ENCODE measurements around the gene ADCY7. TPM values are rescaled to one million over a fixed set of nuclear protein-coding genes. Genes with fewer than 3 reads are reported as not detected.

Gene ADCY7
- total RNA-seq, 2 donors from 2014 or later, result 8.5 to 17.1 TPM

DNA sequence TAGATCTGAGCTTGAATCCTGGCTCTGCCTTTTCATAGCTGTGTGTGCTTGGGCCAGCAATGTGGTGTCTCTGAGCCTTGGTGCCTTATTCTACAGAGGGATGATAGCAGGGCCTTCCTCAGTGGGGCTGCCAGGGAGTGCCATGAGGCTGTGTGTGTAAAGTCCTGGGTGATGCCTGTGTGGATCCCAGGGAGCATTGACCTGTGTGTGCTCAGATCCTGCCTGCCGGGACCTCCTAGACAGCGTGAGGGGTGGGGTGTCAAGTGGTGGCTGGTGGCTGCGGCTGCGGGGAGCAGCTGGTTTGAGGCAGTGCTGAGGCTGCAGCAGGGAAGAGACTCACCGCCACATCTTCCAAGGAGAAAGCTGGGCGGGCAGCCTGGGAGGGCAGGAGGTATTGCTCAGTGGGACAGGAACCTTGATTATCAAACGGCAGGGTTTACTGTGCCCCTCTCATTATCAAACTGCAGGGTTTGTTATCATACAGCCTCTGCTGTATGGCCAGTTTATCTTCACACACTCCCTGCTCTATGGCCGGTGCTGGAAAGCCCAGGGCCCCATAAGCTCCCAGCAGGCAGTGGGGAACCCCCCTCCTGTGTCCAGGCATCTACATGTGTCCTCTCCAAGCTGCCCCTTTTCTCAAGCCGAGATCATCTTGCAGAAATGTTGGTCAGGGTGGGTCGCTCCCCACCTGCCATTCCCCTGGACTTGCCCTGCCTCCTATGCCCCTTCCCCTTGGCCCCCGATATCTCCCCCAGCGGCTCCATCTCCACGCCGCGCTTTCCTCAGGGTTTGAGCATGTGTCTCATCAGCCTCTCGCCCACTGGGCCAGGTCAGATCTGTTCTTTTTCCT, 3.1 kb upstream of the ADCY7 start:
- TF ChIP-seq, protein P1, sequence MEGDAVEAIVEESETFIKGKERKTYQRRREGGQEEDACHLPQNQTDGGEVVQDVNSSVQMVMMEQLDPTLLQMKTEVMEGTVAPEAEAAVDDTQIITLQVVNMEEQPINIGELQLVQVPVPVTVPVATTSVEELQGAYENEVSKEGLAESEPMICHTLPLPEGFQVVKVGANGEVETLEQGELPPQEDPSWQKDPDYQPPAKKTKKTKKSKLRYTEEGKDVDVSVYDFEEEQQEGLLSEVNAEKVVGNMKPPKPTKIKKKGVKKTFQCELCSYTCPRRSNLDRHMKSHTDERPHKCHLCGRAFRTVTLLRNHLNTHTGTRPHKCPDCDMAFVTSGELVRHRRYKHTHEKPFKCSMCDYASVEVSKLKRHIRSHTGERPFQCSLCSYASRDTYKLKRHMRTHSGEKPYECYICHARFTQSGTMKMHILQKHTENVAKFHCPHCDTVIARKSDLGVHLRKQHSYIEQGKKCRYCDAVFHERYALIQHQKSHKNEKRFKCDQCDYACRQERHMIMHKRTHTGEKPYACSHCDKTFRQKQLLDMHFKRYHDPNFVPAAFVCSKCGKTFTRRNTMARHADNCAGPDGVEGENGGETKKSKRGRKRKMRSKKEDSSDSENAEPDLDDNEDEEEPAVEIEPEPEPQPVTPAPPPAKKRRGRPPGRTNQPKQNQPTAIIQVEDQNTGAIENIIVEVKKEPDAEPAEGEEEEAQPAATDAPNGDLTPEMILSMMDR (IDR thresholded peaks at IDR 0.05), result no peak
- H3K36me3 ChIP-seq, result no peaks in the 10 kb centered on the region
- H3K27ac ChIP-seq, result no peak overlapping the region
- no peak for DNase-seq (ENCODE audit: low spot score)
- H3K4me3 ChIP-seq, result no peak overlapping the region
- peaks cover 0 to 31% of the 10 kb centered on the region in 2 donors for H3K4me1 ChIP-seq
- H3K9me3 ChIP-seq, result no peaks in the 10 kb centered on the region
- H3K27me3 ChIP-seq, result no peaks in the 10 kb centered on the region

DNA sequence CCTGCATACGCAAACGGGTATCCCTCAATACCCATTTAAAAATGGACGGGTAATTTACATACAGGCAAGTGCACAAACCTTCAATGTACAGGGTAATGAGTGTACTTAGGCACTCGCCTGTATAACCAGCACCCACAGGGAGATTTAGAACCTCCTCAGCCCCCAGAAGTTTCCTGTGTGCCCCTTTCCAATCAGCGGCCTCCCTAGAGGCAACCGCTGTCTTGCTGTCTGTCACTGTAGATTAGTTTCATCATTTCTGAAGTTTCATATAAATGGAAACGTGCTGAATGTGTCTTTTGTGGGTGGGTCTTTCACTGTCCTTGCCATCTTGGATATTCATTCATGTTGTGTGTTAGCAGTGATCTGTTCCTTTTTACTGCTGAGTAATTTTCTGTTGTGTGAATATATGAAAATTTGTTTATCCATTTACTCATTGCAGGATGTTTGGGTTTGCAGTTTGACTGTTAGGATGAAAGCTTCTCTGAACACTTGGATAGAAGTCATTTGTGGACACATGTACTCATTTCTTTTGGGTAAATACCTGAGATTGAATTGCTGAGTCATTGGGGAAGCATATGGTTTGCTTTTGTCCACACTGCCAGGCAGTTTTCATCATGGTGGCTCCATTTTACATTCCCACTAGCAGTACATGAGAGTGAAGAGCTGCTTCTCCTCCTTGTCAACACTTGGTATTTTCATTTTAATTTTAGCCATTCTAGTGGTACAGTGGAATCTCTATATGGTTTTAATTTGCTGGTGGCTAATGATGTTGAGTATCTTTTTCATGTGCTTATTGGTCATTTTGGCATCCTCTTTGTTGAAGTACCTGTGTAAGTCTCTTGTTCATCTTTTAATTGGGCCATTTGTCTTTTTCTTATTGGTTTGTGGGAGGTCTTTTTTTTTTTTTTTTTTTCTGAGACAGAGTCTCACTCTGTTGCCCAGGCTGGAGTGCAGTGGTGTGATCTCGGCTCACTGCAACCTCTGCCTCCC, 2.1 kb upstream of the ADCY7 start:
- H3K36me3 ChIP-seq, result no peaks in the 10 kb centered on the region
- H3K4me1 ChIP-seq, result peaks cover 0 to 31% of the 10 kb centered on the region in 2 donors
- TF ChIP-seq, protein P1 (IDR thresholded peaks at IDR 0.05), result no peak
- H3K27ac ChIP-seq, result no peak overlapping the region
- no peak overlapping the region for H3K4me3 ChIP-seq
- no peak for DNase-seq (ENCODE audit: low spot score)
- no peaks in the 10 kb centered on the region for H3K9me3 ChIP-seq
- no peaks in the 10 kb centered on the region for H3K27me3 ChIP-seq

DNA sequence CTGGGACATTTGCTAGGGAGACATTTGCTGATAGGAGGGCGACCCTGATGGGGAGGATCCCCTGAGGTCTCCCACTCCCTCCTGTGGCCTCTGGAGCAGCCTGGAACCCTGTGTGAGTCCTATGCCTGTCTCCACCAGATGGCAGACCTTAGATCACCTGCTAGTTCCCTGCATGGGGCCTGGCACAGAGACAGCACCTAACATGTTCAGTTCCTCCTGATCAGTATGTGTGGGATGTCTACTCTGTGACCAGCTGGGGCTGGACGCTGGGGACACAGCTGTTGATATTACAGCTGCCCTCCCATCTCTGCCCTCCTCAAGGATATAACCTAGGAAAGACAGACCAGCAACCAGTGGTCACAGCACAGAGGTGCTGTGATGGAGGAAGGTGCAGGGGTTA, 1.1 kb upstream of the ADCY7 start:
- peak overlapping the region; percentile 51 to 73 for H3K27ac ChIP-seq
- no peaks in the 10 kb centered on the region for H3K27me3 ChIP-seq
- no peaks in the 10 kb centered on the region for H3K9me3 ChIP-seq
- DNase-seq (ENCODE audit: low spot score), result no peak
- H3K36me3 ChIP-seq, result no peaks in the 10 kb centered on the region
- TF ChIP-seq, protein P1 (IDR thresholded peaks at IDR 0.05), result no peak
- H3K4me3 ChIP-seq, result no peak overlapping the region
- H3K4me1 ChIP-seq, result peaks cover 0 to 23% of the 10 kb centered on the region in 2 donors

DNA sequence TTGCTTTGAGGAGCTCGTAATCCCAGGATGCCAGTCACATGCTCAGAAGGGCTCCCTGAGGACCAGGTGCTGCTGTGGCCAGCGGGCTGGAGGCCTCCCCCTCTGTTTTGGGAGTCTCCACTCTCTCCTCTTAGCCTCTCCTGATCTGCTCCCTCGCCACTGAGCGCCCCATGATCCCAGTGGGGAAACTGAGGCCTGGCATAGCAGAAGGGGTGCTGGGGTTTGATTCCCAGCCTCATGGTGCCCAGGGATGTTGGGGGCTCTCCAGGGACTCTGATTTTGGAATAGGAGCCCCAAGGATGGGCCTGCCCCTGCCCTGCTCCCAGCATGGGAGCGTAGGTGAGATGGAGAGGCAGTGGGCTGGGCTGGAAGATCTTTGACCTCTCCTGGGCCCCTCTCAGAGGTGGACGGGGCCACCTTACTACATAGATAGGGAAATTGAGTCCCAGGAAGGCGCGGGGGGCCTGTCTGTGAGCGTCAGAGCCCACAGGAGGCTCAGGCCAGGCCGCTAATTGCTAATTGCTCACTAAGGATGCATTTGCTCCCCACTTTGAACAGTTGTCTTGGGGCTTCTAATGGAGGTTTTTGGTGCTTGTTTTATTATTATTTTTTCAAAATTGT, 525 bp upstream of the ADCY7 start:
- Histone ChIP-seq H3K9me3 (no peaks in the 10 kb centered on the region), H3K27me3 (no peaks in the 10 kb centered on the region), H3K36me3 (no peaks in the 10 kb centered on the region), H3K4me1 (peaks cover 0 to 23% of the 10 kb centered on the region in 2 donors), H3K27ac (peak overlapping the region; percentile 51 to 73), H3K4me3 (peak overlapping the region in 1 of 2 donors; percentile 49)
- TF ChIP-seq, protein P1 (IDR thresholded peaks at IDR 0.05), result no peak
- no peak for DNase-seq (ENCODE audit: low spot score)

DNA sequence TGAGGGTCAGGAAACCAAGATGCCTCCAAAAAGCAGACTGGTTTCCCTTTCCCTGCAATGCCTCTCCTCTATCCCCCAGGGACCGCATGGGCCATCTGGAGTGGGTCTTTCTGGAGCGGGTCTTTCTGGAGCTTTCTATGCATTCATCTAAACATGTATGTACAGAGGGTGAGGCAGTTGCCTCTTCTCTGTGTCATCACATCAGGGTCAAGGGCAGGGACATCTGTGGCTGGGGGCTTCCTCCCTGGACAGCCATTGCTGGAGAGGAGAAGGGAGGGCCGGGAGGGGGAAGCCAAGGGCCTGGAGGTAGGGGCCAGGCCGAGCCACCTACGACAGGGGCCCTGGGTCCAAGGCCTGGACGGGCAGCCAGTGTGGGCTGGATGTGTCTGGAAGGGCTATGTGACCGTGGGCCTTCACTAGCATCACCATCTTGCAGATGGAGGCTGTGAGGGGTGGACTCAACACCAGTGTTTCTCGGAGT, 840 bp downstream of the ADCY7 start:
- Histone ChIP-seq H3K27ac (peak overlapping the region; percentile 51 to 73), H3K36me3 (no peaks in the 10 kb centered on the region), H3K27me3 (no peaks in the 10 kb centered on the region), H3K9me3 (no peaks in the 10 kb centered on the region), H3K4me1 (peaks cover 0 to 17% of the 10 kb centered on the region in 2 donors), H3K4me3 (peak overlapping the region in 1 of 2 donors; percentile 49)
- TF ChIP-seq, protein P1 (IDR thresholded peaks at IDR 0.05), result no peak
- no peak for DNase-seq (ENCODE audit: low spot score)
